Measurements from ENCODE around the gene CHAF1B.
"Not testable (repeated sequence)": the region's sequence is repeated elsewhere in the genome, so short reads cannot be mapped to it uniquely, and the experiment has no call there.

CHAF1B gene

GRCh38 chr21:36369064-36369685 is 16.0 kb upstream of the CHAF1B start:
- Histone ChIP-seq H3K4me3 (ENCODE audit: low read depth, low read length) (no peak overlapping the region), H3K27me3 (no peaks in the 10 kb centered on the region), H3K4me1 (no peaks in the 10 kb centered on the region), H3K36me3 (peaks cover 35% of the 10 kb centered on the region), H3K9me3 (no peaks in the 10 kb centered on the region)
- no peak for DNase-seq
- TF ChIP-seq CTCF (IDR thresholded peaks at IDR 0.05; ENCODE audit: low read depth, low read length), result no peak

- DNase-seq, result no peak
- no peaks in the 10 kb centered on the region for H3K27me3 ChIP-seq
- H3K4me1 ChIP-seq, result no peaks in the 10 kb centered on the region
- peaks cover 25% of the 10 kb centered on the region for H3K36me3 ChIP-seq
- H3K4me3 ChIP-seq (ENCODE audit: low read depth, low read length), result no peak overlapping the region
- TF ChIP-seq CTCF (IDR thresholded peaks at IDR 0.05; ENCODE audit: low read depth, low read length), result no peak
- no peaks in the 10 kb centered on the region for H3K9me3 ChIP-seq
These were observed 9.2 kb upstream of the CHAF1B start for GRCh38 chr21:36375994-36376393.

- H3K36me3 ChIP-seq, result peaks cover 19% of the 10 kb centered on the region
- no peak for TF ChIP-seq CTCF (IDR thresholded peaks at IDR 0.05; ENCODE audit: low read depth, low read length)
- no peak for DNase-seq
These were observed 7.8 kb upstream of the CHAF1B start for GRCh38 chr21:36377391-36377842.

GRCh38 chr21:36379251-36379650 is 5.9 kb upstream of the CHAF1B start:
- H3K4me1 ChIP-seq, result no peaks in the 10 kb centered on the region
- H3K36me3 ChIP-seq, result peaks cover 7% of the 10 kb centered on the region; the same call in 1 of the 2 replicates
- no peaks in the 10 kb centered on the region for H3K9me3 ChIP-seq
- no peaks in the 10 kb centered on the region for H3K27me3 ChIP-seq
- no peak for DNase-seq
- no peak for TF ChIP-seq CTCF (IDR thresholded peaks at IDR 0.05; ENCODE audit: low read depth, low read length)
- H3K4me3 ChIP-seq (ENCODE audit: low read depth, low read length), result no peak overlapping the region

More at GRCh38 chr21:36377391-36377842, 7.8 kb upstream of the CHAF1B start:
- Histone ChIP-seq H3K4me3 (ENCODE audit: low read depth, low read length) (no peak overlapping the region), H3K27me3 (no peaks in the 10 kb centered on the region), H3K9me3 (no peaks in the 10 kb centered on the region), H3K4me1 (no peaks in the 10 kb centered on the region)

- Histone ChIP-seq H3K9me3 (no peaks in the 10 kb centered on the region), H3K36me3 (peaks cover 5% of the 10 kb centered on the region; the same call in 1 of the 2 replicates), H3K4me1 (no peaks in the 10 kb centered on the region), H3K27me3 (no peaks in the 10 kb centered on the region), H3K4me3 (ENCODE audit: low read depth, low read length) (no peak overlapping the region)
- no peak for TF ChIP-seq CTCF (IDR thresholded peaks at IDR 0.05; ENCODE audit: low read depth, low read length)
- no peak for DNase-seq
These were observed 3.2 kb upstream of the CHAF1B start for GRCh38 chr21:36381841-36382589.

- not testable (repeated sequence) for H3K4me1 ChIP-seq; H3K36me3 ChIP-seq; H3K4me3 ChIP-seq (ENCODE audit: low read depth, low read length); H3K9me3 ChIP-seq; H3K27me3 ChIP-seq; DNase-seq
These were observed 2.5 kb upstream of the CHAF1B start for GRCh38 chr21:36382722-36383121.
